ENCODE measurements around the gene CA4.
A peak's percentile ranks its signal among the peaks of the same experiment; 100 is the strongest.
"Not testable (repeated sequence)": the region's sequence is repeated elsewhere in the genome, so short reads cannot be mapped to it uniquely, and the experiment has no call there.

Gene CA4

GRCh38 chr17:60178180-60178579, 28.4 kb downstream of the CA4 start:
- peak; percentile 85 for DNase-seq

GRCh38 chr17:60180380-60180779, 30.6 kb downstream of the CA4 start:
- DNase-seq = not testable (repeated sequence)

GRCh38 chr17:60186372-60186771, 36.6 kb downstream of the CA4 start:
- DNase-seq = not testable (repeated sequence)

- not testable (repeated sequence) for DNase-seq
Observed at GRCh38 chr17:60186846-60187745, 37.3 kb downstream of the CA4 start.

GRCh38 chr17:60188759-60189158, 39.0 kb downstream of the CA4 start:
- no peak for DNase-seq

GRCh38 chr17:60190032-60190431, 40.3 kb downstream of the CA4 start:
- DNase-seq = not testable (repeated sequence)

- not testable (repeated sequence) for DNase-seq
Observed at GRCh38 chr17:60193032-60193431, 43.3 kb downstream of the CA4 start.

GRCh38 chr17:60193482-60193881, 43.7 kb downstream of the CA4 start:
- no peak for DNase-seq

GRCh38 chr17:60194141-60194540, 44.4 kb downstream of the CA4 start:
- DNase-seq = not testable (repeated sequence)

- DNase-seq = not testable (repeated sequence)
Observed at GRCh38 chr17:60198630-60199029, 48.9 kb downstream of the CA4 start.

- DNase-seq = not testable (repeated sequence)
Observed at GRCh38 chr17:60205782-60206181, 56.0 kb downstream of the CA4 start.

GRCh38 chr17:60208302-60208701, 58.5 kb downstream of the CA4 start:
- DNase-seq = not testable (repeated sequence)
